Common myeloid progenitor, CD34-positive (primary cell): ENCODE data around the gene FILIP1.

Experiments used
- CTCF ChIA-PET: fragments of 350-600 bp; sonication (Branson Sonifier 250); formaldehyde crosslinking; loops from one replicate; lab custom pipeline; 2021; ENCODE audit warnings: antibody characterized with exemption; lab: Charles Lee
- POLR2A ChIA-PET: fragments of 350-600 bp; sonication (Branson Sonifier 250); formaldehyde crosslinking; loops from one replicate; lab custom pipeline; 2021; ENCODE audit warnings: antibody characterized with exemption; lab: Charles Lee
- DNase-seq, 3 donors: peaks; one replicate each; pipeline versions ENCODE4 v3.0.0 to v3.0.0-alpha.2; 2013
- H3K27ac ChIP-seq, 2 experiments: 1 replicate in 1 of 2; 2 replicates in 1 of 2; pipeline ENCODE4 v1.7.0; 2013; ENCODE audit warnings: inconsistent platforms in 2 of 2, low read length in 2 of 2, mild to moderate bottlenecking in 2 of 2, low read depth in 1 of 2, moderate library complexity in 1 of 2; ENCODE audit not compliant: severe bottlenecking in 2 of 2, insufficient read depth in 1 of 2, poor library complexity in 1 of 2
- H3K27me3 ChIP-seq, 5 experiments: replicated peaks in 2 of 5; 1 replicate in 3 of 5; 2 replicates in 2 of 5; pipeline versions ENCODE4 v1.6.1 to v1.7.0; 2013; ENCODE audit warnings: low read length in 4 of 5, mild to moderate bottlenecking in 2 of 5, moderate library complexity in 2 of 5, inconsistent platforms in 1 of 5; ENCODE audit not compliant: insufficient read depth in 5 of 5, control insufficient read depth in 4 of 5
- H3K36me3 ChIP-seq, 4 experiments: 1 replicate in 2 of 4; 2 replicates in 2 of 4; pipeline versions ENCODE4 v1.6.1 to v1.7.0; 2013; ENCODE audit warnings: low read length in 3 of 4, control low read depth in 1 of 4, mild to moderate bottlenecking in 1 of 4; ENCODE audit not compliant: control insufficient read depth in 4 of 4, insufficient read depth in 4 of 4
- H3K4me1 ChIP-seq, 4 experiments: 1 replicate in 3 of 4; 2 replicates in 1 of 4; pipeline versions ENCODE4 v1.6.1 to v1.7.1; 2013; ENCODE audit warnings: low read length in 3 of 4, mild to moderate bottlenecking in 3 of 4, control low read depth in 1 of 4, inconsistent platforms in 1 of 4, moderate library complexity in 1 of 4; ENCODE audit not compliant: control insufficient read depth in 4 of 4, insufficient read depth in 4 of 4; ENCODE audit errors: control extremely low read depth in 1 of 4
- H3K4me3 ChIP-seq, 7 experiments: 1 replicate in 4 of 7; 2 replicates in 3 of 7; pipeline versions ENCODE4 v1.5.1 to v1.7.0; 2013; ENCODE audit warnings: mild to moderate bottlenecking in 7 of 7, low read length in 6 of 7, moderate library complexity in 6 of 7, inconsistent platforms in 2 of 7, low read depth in 2 of 7, control low read depth in 1 of 7; ENCODE audit not compliant: insufficient read depth in 4 of 7, control insufficient read depth in 1 of 7; ENCODE audit errors: extremely low read depth in 1 of 7
- H3K9me3 ChIP-seq, 5 experiments: 1 replicate in 4 of 5; 2 replicates in 1 of 5; pipeline versions ENCODE4 v1.6.1 to v1.7.1; 2013; ENCODE audit warnings: low read length in 4 of 5, mild to moderate bottlenecking in 2 of 5, inconsistent platforms in 1 of 5, low read depth in 1 of 5, moderate library complexity in 1 of 5; ENCODE audit not compliant: control insufficient read depth in 4 of 5, insufficient read depth in 2 of 5; ENCODE audit errors: control extremely low read depth in 1 of 5
- WGBS: methylation state at CpG from one replicate; pipeline ENCODE4 v1.1.5; 2013; ENCODE audit not compliant: insufficient coverage; 5-methylcytosine and 5-hydroxymethylcytosine counted together

Gene FILIP1

DNA sequence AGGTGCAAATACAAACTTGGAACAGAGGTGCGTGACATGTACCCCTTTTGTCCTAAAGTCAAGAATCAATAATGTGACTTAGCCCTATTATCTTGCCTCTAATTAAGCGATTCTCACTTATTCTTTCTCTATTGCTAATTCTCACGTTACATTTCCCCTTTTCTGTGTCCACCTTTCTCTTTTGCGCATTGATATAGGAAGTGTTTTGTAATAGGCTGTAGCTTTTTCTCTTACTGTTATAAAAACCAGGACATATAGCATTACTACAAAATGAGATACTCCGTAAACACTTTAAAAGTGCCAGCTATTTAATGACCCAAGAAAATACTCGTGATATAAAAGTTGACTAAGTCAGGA is 208.3 kb downstream of the FILIP1 start:
- H3K27me3 ChIP-seq = no peaks in the 10 kb centered on the region
- 0% methylated on average over 2 of the region's 6 CpGs for WGBS
- DNase-seq = peak; percentile 54 to 80 (median 63)
- H3K4me3 ChIP-seq = peak overlapping the region; percentile 85 to 100 (median 99)
- POLR2A ChIA-PET = interaction anchor here (1.6 kb wide), 1 partner anchor 42 kb away, joined by 5 read pairs; the partner anchor contains the start of gene COX7A2
- peaks cover 10 to 49% (median 27%) of the 10 kb centered on the region in 4 experiments for H3K4me1 ChIP-seq
- CTCF ChIA-PET = interaction anchor here (3.1 kb wide), 1 partner anchor 18 kb away, joined by 16 read pairs; no protein-coding TSS in a partner anchor
- no peaks in the 10 kb centered on the region for H3K9me3 ChIP-seq
- no peaks in the 10 kb centered on the region for H3K36me3 ChIP-seq
- H3K27ac ChIP-seq = peak overlapping the region; percentile 78 to 95

DNA sequence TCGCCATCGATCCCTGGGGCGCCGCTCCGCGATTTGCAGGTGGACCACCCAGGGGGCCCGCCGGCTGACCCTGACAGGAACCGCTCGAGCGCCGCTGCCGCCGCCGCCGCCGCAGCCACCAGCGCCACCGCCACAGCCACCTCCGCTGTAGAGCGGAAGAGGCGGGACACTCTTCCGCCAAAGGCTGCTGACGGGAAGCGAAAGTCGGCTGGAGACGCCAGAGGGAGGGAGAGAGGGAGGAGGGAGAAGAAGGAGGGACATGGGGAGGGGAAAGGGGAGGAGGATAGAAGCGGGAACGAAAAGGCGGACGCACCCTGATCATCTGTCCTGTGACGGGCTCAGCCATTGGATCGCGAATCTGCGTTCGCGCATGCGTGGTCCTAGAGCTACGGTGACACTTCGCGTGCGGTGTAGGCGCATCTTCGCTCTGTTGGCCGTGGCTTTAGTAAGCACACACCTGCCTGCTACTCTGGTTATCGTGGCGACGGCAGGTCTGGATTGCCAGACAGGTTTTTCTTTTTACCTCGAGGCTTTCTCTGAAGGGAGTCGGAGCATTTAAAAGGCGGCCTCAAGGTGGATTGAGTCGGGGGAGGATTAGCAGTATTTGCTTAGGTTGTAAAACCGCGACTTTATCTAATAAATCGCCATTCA is 208.8 kb downstream of the FILIP1 start, which contains the start of gene TMEM30A:
Gene TMEM30A, minus strand, starts transcription at position 161 of the 651 bp plus-strand sequence. Its CDS starts 154 bp downstream, at position 7.
- peak; percentile 99 to 100 (median 99) for DNase-seq
- CTCF ChIA-PET = interaction anchor here (1.3 to 3.1 kb wide), 4 partner anchors 9 to 27 kb away, joined by 4 to 16 read pairs (median 6); no protein-coding TSS in a partner anchor
- WGBS = 0% methylated on average over 51 of the region's 55 CpGs

GRCh38 chr6:75283907-75284631 is 209.5 kb downstream of the FILIP1 start:
- Histone ChIP-seq H3K9me3 (no peaks in the 10 kb centered on the region), H3K27me3 (no peaks in the 10 kb centered on the region), H3K27ac (peak overlapping the region; percentile 58 to 95), H3K4me3 (peak overlapping the region; percentile 85 to 100 (median 99)), H3K4me1 (peaks cover 10 to 49% (median 31%) of the 10 kb centered on the region in 4 experiments), H3K36me3 (no peaks in the 10 kb centered on the region)
- ChIA-PET POLR2A (interaction anchor here (1.6 to 1.7 kb wide), 2 partner anchors 9 to 40 kb away, joined by 5 read pairs; partner anchors contain the start of gene COX7A2), CTCF (interaction anchor here (1.3 to 3.1 kb wide), 4 partner anchors 9 to 27 kb away, joined by 4 to 16 read pairs (median 6); no protein-coding TSS in a partner anchor)
- peak; percentile 16 to 75 (median 63) for DNase-seq
- WGBS = 0% methylated on average over 18 of the region's 36 CpGs

More for the DNA sequence above, 208.8 kb downstream of the FILIP1 start, which contains the start of gene TMEM30A:
- peak within 1 kb of the TSS; percentile 78 to 95 for H3K27ac ChIP-seq
- peaks cover 10 to 49% (median 29%) of the 10 kb centered on the region in 4 experiments for H3K4me1 ChIP-seq
- no peaks in the 10 kb centered on the region for H3K36me3 ChIP-seq
- POLR2A ChIA-PET = interaction anchor here (1.6 to 1.7 kb wide), 2 partner anchors 9 to 41 kb away, joined by 5 read pairs; partner anchors contain the start of gene COX7A2
- H3K9me3 ChIP-seq = no peaks in the 10 kb centered on the region
- peak within 1 kb of the TSS; percentile 85 to 100 (median 99) for H3K4me3 ChIP-seq
- no peaks in the 10 kb centered on the region for H3K27me3 ChIP-seq

DNA sequence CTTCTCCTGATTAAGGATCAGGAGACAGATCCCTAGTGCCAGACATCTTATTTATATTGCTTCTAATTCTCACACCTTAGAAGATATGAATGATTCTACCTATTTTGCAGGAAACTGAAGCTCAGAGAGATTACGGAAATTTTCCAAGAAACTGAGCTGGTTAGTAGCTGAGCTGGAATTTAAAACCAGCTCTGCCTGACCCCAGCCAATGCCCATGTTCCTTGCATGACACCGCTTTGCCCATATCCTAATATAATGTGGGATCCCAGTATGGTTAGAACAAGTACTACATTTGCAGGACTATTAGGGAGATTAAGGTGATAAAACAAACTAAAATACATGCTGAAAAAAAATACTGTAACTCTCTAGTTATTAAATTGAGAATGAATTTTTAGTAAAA is 210.9 kb downstream of the FILIP1 start:
- Histone ChIP-seq H3K36me3 (peaks cover 0 to 5% (median 0%) of the 10 kb centered on the region in 4 experiments), H3K27ac (peak overlapping the region in 1 of 2 experiments; percentile 28), H3K9me3 (no peaks in the 10 kb centered on the region), H3K4me3 (peak overlapping the region in 4 of 7 experiments; percentile 20 to 100 (median 62)), H3K27me3 (no peaks in the 10 kb centered on the region), H3K4me1 (peaks cover 14 to 55% (median 35%) of the 10 kb centered on the region in 4 experiments)
- no CpG with 5 or more reads among the region's 2 CpGs for WGBS
- ChIA-PET CTCF (interaction anchor here (1.7 to 2.1 kb wide), 2 partner anchors 14 to 16 kb away, joined by 4 read pairs; no protein-coding TSS in a partner anchor), POLR2A (no interaction called here)
- no peak for DNase-seq

GRCh38 chr6:75281653-75282052 is 211.9 kb downstream of the FILIP1 start:
- H3K9me3 ChIP-seq = no peaks in the 10 kb centered on the region
- H3K36me3 ChIP-seq = peaks cover 0 to 5% (median 0%) of the 10 kb centered on the region in 4 experiments
- H3K27ac ChIP-seq = peak overlapping the region in 1 of 2 experiments; percentile 31
- DNase-seq = peak in 1 of 3 donors; percentile 24
- no peak overlapping the region for H3K4me3 ChIP-seq
- CTCF ChIA-PET = interaction anchor here (1.3 to 2.1 kb wide), 4 partner anchors 11 to 20 kb away, joined by 3 to 4 read pairs (median 4); no protein-coding TSS in a partner anchor
- peaks cover 14 to 53% (median 30%) of the 10 kb centered on the region in 4 experiments for H3K4me1 ChIP-seq
- H3K27me3 ChIP-seq = no peaks in the 10 kb centered on the region
- POLR2A ChIA-PET = no interaction called here

DNA sequence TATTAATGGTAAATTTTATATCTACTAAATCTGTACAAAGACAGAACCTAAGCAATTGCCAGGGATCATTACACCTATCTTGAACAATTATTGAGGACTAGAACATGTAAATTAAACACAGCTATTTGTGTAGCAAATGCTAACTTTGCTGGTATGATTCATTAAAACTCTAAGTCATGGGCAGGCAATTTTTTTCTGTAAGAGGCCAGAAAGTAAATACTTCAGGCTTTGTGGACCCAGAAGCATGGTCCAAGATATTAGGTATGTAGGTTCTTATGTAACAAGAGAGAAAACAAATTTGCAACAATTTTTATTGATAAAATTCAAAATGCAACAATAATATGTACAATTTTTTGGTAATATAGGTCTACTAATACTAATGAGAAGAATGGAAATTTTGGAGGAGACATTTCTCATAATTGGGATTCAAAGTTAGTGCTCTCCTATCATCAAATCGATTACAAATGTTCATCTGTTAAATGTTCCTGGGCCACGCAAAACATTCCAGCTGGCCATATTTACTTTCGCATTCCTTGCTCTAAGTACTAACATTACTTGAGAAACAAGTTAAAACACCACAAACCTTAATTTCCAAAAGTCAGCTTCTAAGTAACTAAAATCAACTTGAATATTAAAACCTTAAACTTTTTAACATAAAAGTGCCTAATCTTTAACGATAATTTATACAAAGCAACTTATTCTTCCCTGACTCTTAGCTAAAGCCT is 213.3 kb downstream of the FILIP1 start:
- ChIA-PET CTCF (interaction anchor here (1.3 to 3.0 kb wide), 3 partner anchors 10 to 18 kb away, joined by 3 to 14 read pairs (median 4); no protein-coding TSS in a partner anchor), POLR2A (no interaction called here)
- H3K27me3 ChIP-seq = no peaks in the 10 kb centered on the region
- WGBS = 100% methylated on average over 4 of the region's 4 CpGs
- H3K4me1 ChIP-seq = peaks cover 8 to 44% (median 22%) of the 10 kb centered on the region in 4 experiments
- no peak for DNase-seq
- H3K27ac ChIP-seq = no peak overlapping the region
- no peak overlapping the region for H3K4me3 ChIP-seq
- no peaks in the 10 kb centered on the region for H3K9me3 ChIP-seq
- H3K36me3 ChIP-seq = peaks cover 0 to 12% (median 0%) of the 10 kb centered on the region in 4 experiments
